Measurements from ENCODE around the gene MAP3K14.

MAP3K14 gene

DNA sequence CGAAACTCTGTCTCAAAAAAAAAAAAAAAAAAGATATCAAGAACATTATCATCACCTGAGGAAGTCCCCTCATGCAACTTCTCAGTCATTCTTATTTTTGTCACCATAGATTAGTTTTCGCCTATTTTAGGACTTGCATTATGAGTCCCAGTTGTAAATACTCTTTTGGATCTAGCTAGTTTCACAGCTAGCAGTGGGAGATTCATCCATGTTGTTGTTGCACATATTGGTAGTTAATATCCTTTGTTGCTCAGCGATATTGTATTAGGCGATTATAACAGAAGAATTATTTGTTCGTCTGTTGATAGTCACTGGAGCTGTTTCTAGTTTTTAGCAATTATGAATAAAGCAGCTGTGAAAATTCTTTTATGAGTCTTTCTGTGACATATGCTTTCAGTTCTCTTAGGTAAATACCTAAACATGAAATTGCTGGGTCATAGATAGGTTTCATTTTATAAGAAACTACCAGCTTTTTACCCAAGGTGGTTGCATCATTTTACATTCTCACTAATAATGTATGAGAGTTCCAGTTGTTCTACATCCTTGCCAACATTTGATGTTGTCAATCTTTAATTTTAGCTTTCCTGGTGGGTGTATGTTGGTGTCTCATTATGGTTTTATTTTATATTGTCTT is 40.7 kb upstream of the MAP3K14 start:
- no peak overlapping the region for H3K4me3 ChIP-seq (replicated peaks; ENCODE audit: low read depth, low read length)
- DNase-seq (ENCODE audit: extremely low read depth, low read depth) = no peak
- TF ChIP-seq, protein P1, sequence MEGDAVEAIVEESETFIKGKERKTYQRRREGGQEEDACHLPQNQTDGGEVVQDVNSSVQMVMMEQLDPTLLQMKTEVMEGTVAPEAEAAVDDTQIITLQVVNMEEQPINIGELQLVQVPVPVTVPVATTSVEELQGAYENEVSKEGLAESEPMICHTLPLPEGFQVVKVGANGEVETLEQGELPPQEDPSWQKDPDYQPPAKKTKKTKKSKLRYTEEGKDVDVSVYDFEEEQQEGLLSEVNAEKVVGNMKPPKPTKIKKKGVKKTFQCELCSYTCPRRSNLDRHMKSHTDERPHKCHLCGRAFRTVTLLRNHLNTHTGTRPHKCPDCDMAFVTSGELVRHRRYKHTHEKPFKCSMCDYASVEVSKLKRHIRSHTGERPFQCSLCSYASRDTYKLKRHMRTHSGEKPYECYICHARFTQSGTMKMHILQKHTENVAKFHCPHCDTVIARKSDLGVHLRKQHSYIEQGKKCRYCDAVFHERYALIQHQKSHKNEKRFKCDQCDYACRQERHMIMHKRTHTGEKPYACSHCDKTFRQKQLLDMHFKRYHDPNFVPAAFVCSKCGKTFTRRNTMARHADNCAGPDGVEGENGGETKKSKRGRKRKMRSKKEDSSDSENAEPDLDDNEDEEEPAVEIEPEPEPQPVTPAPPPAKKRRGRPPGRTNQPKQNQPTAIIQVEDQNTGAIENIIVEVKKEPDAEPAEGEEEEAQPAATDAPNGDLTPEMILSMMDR (IDR thresholded peaks at IDR 0.05; ENCODE audit: low read depth, low read length, missing control alignments) = no peak

DNA sequence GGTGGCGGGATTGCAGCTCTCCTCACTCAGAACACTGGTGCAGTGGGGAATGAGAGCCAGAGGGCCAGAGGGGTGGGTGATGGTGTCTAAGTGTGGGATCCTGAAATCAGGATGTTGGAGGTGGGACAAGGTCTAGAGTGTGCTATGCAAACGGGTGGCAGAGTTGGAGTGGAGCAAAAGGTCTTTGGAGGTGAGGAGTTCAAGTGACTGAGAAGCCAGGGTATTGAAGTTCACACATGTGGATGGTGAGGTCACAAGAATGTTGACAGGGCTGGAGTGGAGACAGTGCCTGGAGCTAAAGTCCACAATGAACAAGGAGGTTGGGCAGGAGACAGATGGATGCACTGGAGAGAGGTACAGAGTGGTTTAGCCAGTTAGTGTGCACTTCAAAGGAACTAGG is 38.3 kb upstream of the MAP3K14 start:
- H3K4me3 ChIP-seq (replicated peaks; ENCODE audit: low read depth, low read length) = no peak overlapping the region
- no peak for DNase-seq (ENCODE audit: extremely low read depth, low read depth)
- TF ChIP-seq, protein P1 (IDR thresholded peaks at IDR 0.05; ENCODE audit: low read depth, low read length, missing control alignments) = no peak

DNA sequence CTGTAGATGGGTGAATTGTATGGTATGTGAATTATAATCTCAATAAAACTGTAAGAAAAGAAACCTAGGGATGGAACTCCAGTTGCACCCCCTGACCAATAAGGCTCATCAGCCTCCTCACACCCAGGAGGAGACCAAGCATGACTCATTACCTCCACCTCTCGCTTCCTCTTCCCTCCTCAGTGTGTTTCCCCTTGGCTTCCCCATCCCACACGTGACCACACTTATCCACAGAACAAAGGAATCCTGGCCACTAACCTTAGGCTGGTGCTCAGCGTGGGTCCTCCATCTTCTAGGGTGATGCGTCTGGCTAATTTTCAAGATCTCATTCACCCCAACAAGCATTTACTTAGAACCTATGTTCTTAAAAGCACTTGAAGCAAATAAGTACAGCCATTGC is 36.2 kb upstream of the MAP3K14 start:
- no peak overlapping the region for H3K4me3 ChIP-seq (replicated peaks; ENCODE audit: low read depth, low read length)
- no peak for DNase-seq (ENCODE audit: extremely low read depth, low read depth)
- TF ChIP-seq, protein P1 (IDR thresholded peaks at IDR 0.05; ENCODE audit: low read depth, low read length, missing control alignments) = no peak

DNA sequence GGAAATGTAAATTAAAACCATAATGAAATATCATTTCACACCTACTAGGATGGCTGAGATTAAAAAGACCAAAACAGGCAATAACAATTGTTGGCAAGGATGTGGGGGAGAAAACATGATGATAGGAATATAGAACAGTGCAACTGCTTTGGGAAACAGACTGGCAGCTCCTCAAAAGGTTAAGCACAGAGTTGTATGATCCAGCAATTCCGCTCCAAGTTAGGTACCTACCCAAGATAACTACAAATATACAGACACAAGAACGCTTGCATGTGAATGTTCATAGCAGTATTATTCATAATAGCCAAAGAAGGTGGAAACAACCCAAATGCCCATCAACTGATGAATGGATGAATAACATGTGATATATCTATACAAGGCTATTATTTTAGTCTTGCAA is 35.0 kb upstream of the MAP3K14 start:
- TF ChIP-seq, protein P1 (IDR thresholded peaks at IDR 0.05; ENCODE audit: low read depth, low read length, missing control alignments) = no peak
- H3K4me3 ChIP-seq (replicated peaks; ENCODE audit: low read depth, low read length) = no peak overlapping the region
- no peak for DNase-seq (ENCODE audit: extremely low read depth, low read depth)

DNA sequence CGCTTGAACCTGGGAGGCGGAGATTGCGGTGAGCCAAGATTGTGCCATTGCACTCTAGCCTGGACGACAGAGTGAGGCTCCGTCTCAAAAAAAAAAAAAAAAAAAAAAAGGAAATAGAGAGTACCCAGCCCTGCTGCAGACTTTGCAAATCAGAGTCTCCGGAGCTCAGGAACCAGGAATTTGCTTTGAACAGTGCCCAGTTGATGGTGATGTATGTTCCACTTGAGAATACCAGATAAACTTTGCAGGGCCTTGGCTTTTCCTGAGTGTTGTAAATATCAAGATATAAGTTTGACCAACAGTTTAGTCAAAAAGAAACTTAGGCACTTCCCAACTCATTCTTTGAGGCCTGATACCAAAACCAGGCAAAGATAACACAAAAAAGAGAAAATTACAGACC is 30.6 kb upstream of the MAP3K14 start:
- no peak overlapping the region for H3K4me3 ChIP-seq (replicated peaks; ENCODE audit: low read depth, low read length)
- DNase-seq (ENCODE audit: extremely low read depth, low read depth) = no peak
- TF ChIP-seq, protein P1 (IDR thresholded peaks at IDR 0.05; ENCODE audit: low read depth, low read length, missing control alignments) = no peak

DNA sequence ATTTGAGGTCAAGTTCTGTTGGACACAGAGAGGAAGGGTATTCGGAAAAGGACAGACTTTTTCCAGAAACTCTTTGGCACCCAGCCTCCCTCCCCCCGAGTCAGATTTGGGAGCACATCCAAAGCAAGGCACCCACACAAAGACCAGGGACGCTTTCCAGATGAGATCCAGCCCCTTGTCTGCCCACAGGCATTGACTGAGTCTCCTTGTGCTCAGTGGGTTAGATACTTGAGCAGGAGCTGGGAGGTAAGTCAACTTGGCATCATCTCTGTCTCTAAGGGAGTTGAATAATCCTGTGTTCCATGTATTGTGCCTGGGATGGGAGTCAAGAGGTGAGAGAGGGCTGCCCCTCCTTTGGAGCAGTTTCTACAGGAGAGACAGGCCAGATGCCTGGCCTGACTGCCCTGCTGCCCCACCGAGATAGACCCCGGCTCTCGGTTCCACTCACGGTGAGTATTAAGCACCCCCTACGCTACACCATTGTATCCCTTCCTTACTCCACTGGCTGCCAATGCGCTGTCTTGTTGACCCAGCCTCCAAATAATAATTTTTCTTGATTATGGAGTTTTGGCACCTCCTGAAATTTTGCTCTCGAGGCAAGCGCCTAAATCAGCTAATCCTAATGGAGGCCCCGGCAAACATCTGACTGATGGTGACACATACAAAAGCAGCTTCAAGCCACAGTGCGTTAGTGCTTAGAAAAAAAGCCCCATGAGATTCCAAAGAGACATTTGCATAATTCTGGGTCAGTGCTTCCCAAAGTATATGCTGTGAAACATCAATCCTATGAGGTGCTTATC is 29.6 kb upstream of the MAP3K14 start:
- TF ChIP-seq, protein P1 (IDR thresholded peaks at IDR 0.05; ENCODE audit: low read depth, low read length, missing control alignments) = no peak
- no peak overlapping the region for H3K4me3 ChIP-seq (replicated peaks; ENCODE audit: low read depth, low read length)
- DNase-seq (ENCODE audit: extremely low read depth, low read depth) = no peak
